IPS-20b (cell line): Measurements from ENCODE around the gene RBFOX2.

Experiments used
- H3K27ac ChIP-seq: one replicate; pipeline ENCODE4 v1.5.1; 2013; ENCODE audit warnings: low read length
- H3K27me3 ChIP-seq: 2 replicates; pipeline ENCODE4 v1.6.1; 2013; ENCODE audit warnings: mild to moderate bottlenecking, low read length, inconsistent platforms; ENCODE audit not compliant: insufficient read depth
- H3K36me3 ChIP-seq: 2 replicates; pipeline ENCODE4 v1.6.1; 2013; ENCODE audit warnings: low read depth, mild to moderate bottlenecking, inconsistent platforms, low read length, moderate library complexity; ENCODE audit not compliant: insufficient read depth
- H3K4me1 ChIP-seq: 2 replicates; pipeline ENCODE4 v1.6.1; 2013; ENCODE audit warnings: mild to moderate bottlenecking, control low read depth, inconsistent platforms, low read length, moderate library complexity; ENCODE audit not compliant: insufficient read depth
- H3K4me3 ChIP-seq: 2 replicates; pipeline ENCODE4 v1.5.1; 2013; ENCODE audit warnings: mild to moderate bottlenecking, low read length, inconsistent platforms
- H3K9ac ChIP-seq: 2 replicates; pipeline ENCODE4 v1.6.1; 2013; ENCODE audit warnings: low read depth, mild to moderate bottlenecking, inconsistent platforms, low read length, moderate library complexity
- H3K9me3 ChIP-seq: 2 replicates; pipeline ENCODE4 v1.6.1; 2013; ENCODE audit warnings: mild to moderate bottlenecking, low read depth, low read length, inconsistent platforms; ENCODE audit not compliant: insufficient read depth

The RBFOX2 gene

GRCh38 chr22:35905894-35906293, 122.7 kb downstream of the RBFOX2 start:
- Histone ChIP-seq H3K9me3 (no peaks in the 10 kb centered on the region), H3K9ac (no peak overlapping the region), H3K36me3 (no peaks in the 10 kb centered on the region), H3K4me1 (peaks cover 13% of the 10 kb centered on the region; the same call in 1 of the 2 replicates), H3K4me3 (no peak overlapping the region), H3K27ac (no peak overlapping the region), H3K27me3 (no peaks in the 10 kb centered on the region)

GRCh38 chr22:35904752-35905151, 123.9 kb downstream of the RBFOX2 start:
- no peak overlapping the region for H3K9ac ChIP-seq
- peaks cover 12% of the 10 kb centered on the region; the same call in 1 of the 2 replicates for H3K4me1 ChIP-seq
- no peak overlapping the region for H3K27ac ChIP-seq
- H3K36me3 ChIP-seq, result no peaks in the 10 kb centered on the region
- no peak overlapping the region for H3K4me3 ChIP-seq
- H3K9me3 ChIP-seq, result no peaks in the 10 kb centered on the region
- no peaks in the 10 kb centered on the region for H3K27me3 ChIP-seq

GRCh38 chr22:35904336-35904692, 124.3 kb downstream of the RBFOX2 start:
- Histone ChIP-seq H3K27ac (no peak overlapping the region), H3K9me3 (no peaks in the 10 kb centered on the region), H3K27me3 (no peaks in the 10 kb centered on the region), H3K9ac (no peak overlapping the region), H3K4me3 (no peak overlapping the region), H3K36me3 (no peaks in the 10 kb centered on the region), H3K4me1 (peaks cover 12% of the 10 kb centered on the region; the same call in 1 of the 2 replicates)

GRCh38 chr22:35903571-35904335, 124.9 kb downstream of the RBFOX2 start:
- Histone ChIP-seq H3K36me3 (no peaks in the 10 kb centered on the region), H3K4me1 (peaks cover 12% of the 10 kb centered on the region; the same call in 1 of the 2 replicates)

GRCh38 chr22:35900483-35901168, 128.0 kb downstream of the RBFOX2 start:
- no peak overlapping the region for H3K27ac ChIP-seq
- no peaks in the 10 kb centered on the region for H3K36me3 ChIP-seq
- H3K9me3 ChIP-seq, result no peaks in the 10 kb centered on the region
- no peaks in the 10 kb centered on the region for H3K27me3 ChIP-seq
- H3K4me1 ChIP-seq, result peaks cover 21% of the 10 kb centered on the region
- H3K4me3 ChIP-seq, result no peak overlapping the region
- H3K9ac ChIP-seq, result no peak overlapping the region

More at GRCh38 chr22:35903571-35904335, 124.9 kb downstream of the RBFOX2 start:
- no peaks in the 10 kb centered on the region for H3K9me3 ChIP-seq
- no peak overlapping the region for H3K4me3 ChIP-seq
- no peak overlapping the region for H3K9ac ChIP-seq
- H3K27ac ChIP-seq, result no peak overlapping the region
- no peaks in the 10 kb centered on the region for H3K27me3 ChIP-seq

GRCh38 chr22:35899736-35900135, 128.9 kb downstream of the RBFOX2 start:
- H3K27ac ChIP-seq, result no peak overlapping the region
- no peak overlapping the region for H3K9ac ChIP-seq
- no peak overlapping the region for H3K4me3 ChIP-seq
- H3K4me1 ChIP-seq, result peaks cover 30% of the 10 kb centered on the region
- no peaks in the 10 kb centered on the region for H3K36me3 ChIP-seq
- H3K9me3 ChIP-seq, result no peaks in the 10 kb centered on the region
- no peaks in the 10 kb centered on the region for H3K27me3 ChIP-seq

GRCh38 chr22:35896111-35896705, 132.4 kb downstream of the RBFOX2 start:
- peak overlapping the region; percentile 11 for H3K27ac ChIP-seq
- H3K4me1 ChIP-seq, result peaks cover 43% of the 10 kb centered on the region
- no peaks in the 10 kb centered on the region for H3K36me3 ChIP-seq
- H3K9ac ChIP-seq, result no peak overlapping the region
- H3K9me3 ChIP-seq, result no peaks in the 10 kb centered on the region
- H3K4me3 ChIP-seq, result no peak overlapping the region
- no peaks in the 10 kb centered on the region for H3K27me3 ChIP-seq

GRCh38 chr22:35894937-35895708, 133.5 kb downstream of the RBFOX2 start:
- Histone ChIP-seq H3K4me3 (no peak overlapping the region), H3K27me3 (no peaks in the 10 kb centered on the region), H3K36me3 (no peaks in the 10 kb centered on the region), H3K27ac (no peak overlapping the region), H3K9me3 (no peaks in the 10 kb centered on the region), H3K4me1 (peaks cover 33% of the 10 kb centered on the region), H3K9ac (no peak overlapping the region)

- Histone ChIP-seq H3K27me3 (no peaks in the 10 kb centered on the region), H3K9ac (no peak overlapping the region), H3K27ac (no peak overlapping the region), H3K4me3 (no peak overlapping the region), H3K9me3 (no peaks in the 10 kb centered on the region), H3K36me3 (no peaks in the 10 kb centered on the region), H3K4me1 (peaks cover 33% of the 10 kb centered on the region)
Observed at GRCh38 chr22:35894464-35894878, 134.2 kb downstream of the RBFOX2 start.

- Histone ChIP-seq H3K27me3 (no peaks in the 10 kb centered on the region), H3K4me3 (no peak overlapping the region), H3K4me1 (peaks cover 33% of the 10 kb centered on the region), H3K9ac (no peak overlapping the region), H3K27ac (no peak overlapping the region), H3K36me3 (no peaks in the 10 kb centered on the region), H3K9me3 (no peaks in the 10 kb centered on the region)
Observed at GRCh38 chr22:35893698-35894097, 134.9 kb downstream of the RBFOX2 start.

GRCh38 chr22:35892192-35892591, 136.4 kb downstream of the RBFOX2 start:
- Histone ChIP-seq H3K4me3 (no peak overlapping the region), H3K4me1 (peaks cover 33% of the 10 kb centered on the region), H3K36me3 (no peaks in the 10 kb centered on the region), H3K9me3 (no peaks in the 10 kb centered on the region), H3K27me3 (no peaks in the 10 kb centered on the region), H3K27ac (no peak overlapping the region), H3K9ac (no peak overlapping the region)
